ENCODE results near the gene FOXP3. TPM values are rescaled to one million over a fixed set of nuclear protein-coding genes. Genes with fewer than 3 reads are reported as not detected.

FOXP3 gene
- total RNA-seq, 1 experiment from 2014 or later, result 0.68 TPM

GRCh38 chrX:49284212-49284611 lies 19.7 kb upstream of the FOXP3 start:
- Histone ChIP-seq H3K4me1 (ENCODE audit: insufficient read depth, low read length) (no peaks in the 10 kb centered on the region), H3K14ac (ENCODE audit: insufficient read depth, low read length) (no peak overlapping the region), H4K5ac (ENCODE audit: insufficient read length, low read depth, low read length) (no peak overlapping the region), H2AK5ac (ENCODE audit: insufficient read length, low read length) (no peak overlapping the region), H2BK12ac (ENCODE audit: insufficient read length, low read depth, low read length) (no peak overlapping the region), H3K27me3 (ENCODE audit: insufficient read depth, low read length) (no peaks in the 10 kb centered on the region), H3K23me2 (ENCODE audit: insufficient read length, low read depth, low read length, poor library complexity, severe bottlenecking) (no peaks in the 10 kb centered on the region), H3K79me1 (ENCODE audit: insufficient read depth, low read depth, low read length, poor library complexity, severe bottlenecking) (no peaks in the 10 kb centered on the region), H2BK120ac (ENCODE audit: low read depth, low read length, poor library complexity, severe bottlenecking) (no peak overlapping the region), H3K23ac (ENCODE audit: insufficient read length, low read depth, low read length) (no peak overlapping the region), H3K9ac (ENCODE audit: extremely low read depth, insufficient read length, low read length) (no peak overlapping the region), H4K91ac (ENCODE audit: insufficient read length, low read depth, low read length) (no peak overlapping the region), H3K9me3 (ENCODE audit: control insufficient read depth, low read depth, low read length) (peaks cover 18% of the 10 kb centered on the region), H2BK15ac (ENCODE audit: low read depth, low read length) (no peak overlapping the region), H3T11ph (ENCODE audit: low read length) (no peak overlapping the region), H3K18ac (ENCODE audit: insufficient read length, low read depth, low read length) (no peak overlapping the region), H3K56ac (ENCODE audit: insufficient read length, low read depth, low read length) (no peak overlapping the region), H2AFZ (ENCODE audit: low read length) (no peak overlapping the region), H2BK20ac (ENCODE audit: low read depth, low read length, poor library complexity, severe bottlenecking) (no peak overlapping the region), H2BK5ac (ENCODE audit: insufficient read length, low read length) (no peak overlapping the region), H3K4ac (ENCODE audit: low read depth, low read length) (no peak overlapping the region), H4K8ac (replicated peaks; ENCODE audit: insufficient read length, low read depth, low read length) (no peak overlapping the region), H3K4me2 (ENCODE audit: insufficient read depth, insufficient read length, low read length) (no peak overlapping the region), H3K79me2 (ENCODE audit: insufficient read depth, low read length) (no peaks in the 10 kb centered on the region), H3K27ac (ENCODE audit: insufficient read length, low read depth, low read length) (no peak overlapping the region), H4K20me1 (ENCODE audit: control insufficient read depth, insufficient read depth, insufficient read length) (no peaks in the 10 kb centered on the region)
- Mint-ChIP-seq H3K27ac (no peak overlapping the region), H3K4me3 (no peak overlapping the region), H3K9me3 (peaks cover 66 to 69% of the 10 kb centered on the region in 2 experiments), H3K4me1 (peaks cover 4 to 11% of the 10 kb centered on the region in 2 experiments; a peak in 3 of 4 replicates), H3K27me3 (ENCODE audit: low read depth) (peaks cover 2% of the 10 kb centered on the region), H3K36me3 (ENCODE audit: insufficient read depth in 1 of 3, low read depth in 3 of 3) (peaks cover 1 to 6% (median 4%) of the 10 kb centered on the region in 3 experiments; a peak in 6 of 7 replicates)
- TF ChIP-seq CTCF (conservative IDR thresholded peaks at IDR 0.05), result no peak
- no CpG with 5 or more reads among the region's 3 CpGs for WGBS (ENCODE audit: extremely low coverage, insufficient read length, low lambda C conversion rate)
- DNase-seq, result no peak
